ENCODE results near the gene CNTNAP2. TPM values are rescaled to one million over a fixed set of nuclear protein-coding genes. Genes with fewer than 3 reads are reported as not detected.

The CNTNAP2 gene
- total and polyA plus RNA-seq, 2 donors from 2014 or later, result 0.06 to 0.13 TPM

DNA sequence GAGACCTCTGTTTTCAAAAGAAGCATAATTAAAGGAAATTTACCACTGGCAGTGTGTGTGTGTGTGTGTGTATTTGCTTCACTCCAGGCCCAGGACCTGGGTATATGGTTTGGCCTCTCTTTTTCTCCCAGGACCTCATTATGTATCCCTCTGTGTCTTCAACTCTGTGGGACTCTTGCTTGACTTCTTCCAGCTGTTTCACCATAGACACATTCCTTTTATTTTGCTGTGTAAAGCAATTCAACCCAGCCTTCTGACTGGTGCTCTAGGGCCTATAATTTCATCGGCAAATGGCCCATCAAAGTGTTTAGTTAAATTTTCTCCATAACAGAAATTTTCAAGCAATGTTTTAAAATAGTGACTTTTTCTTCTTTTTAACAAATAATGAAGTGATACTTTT is 954.3 kb downstream of the CNTNAP2 start:
- Histone ChIP-seq H3K27ac (ENCODE audit: low read depth in 2 of 2, low read length in 2 of 2) (no peak overlapping the region), H3K27me3 (ENCODE audit: control insufficient read depth, insufficient read depth, low read length) (no peaks in the 10 kb centered on the region), H3K9ac (ENCODE audit: low read length in 3 of 3) (no peak overlapping the region), H3K4me3 (ENCODE audit: low read length in 3 of 3) (no peak overlapping the region), H3K9me3 (ENCODE audit: control insufficient read depth in 2 of 3, insufficient read depth in 1 of 3, low read length in 3 of 3) (peaks cover 0 to 2% (median 0%) of the 10 kb centered on the region in 3 donors), H3K4me1 (ENCODE audit: control insufficient read depth in 2 of 3, insufficient read depth in 2 of 3, low read depth in 1 of 3, low read length in 3 of 3) (peaks cover 0 to 3% (median 0%) of the 10 kb centered on the region in 3 donors), H3K36me3 (ENCODE audit: control insufficient read depth in 2 of 3, insufficient read depth in 3 of 3, low read length in 3 of 3) (no peaks in the 10 kb centered on the region)
- FAIRE-seq (no peak), DNase-seq (peak in 1 of 5 donors; percentile 63)
- TF ChIP-seq, protein P1, sequence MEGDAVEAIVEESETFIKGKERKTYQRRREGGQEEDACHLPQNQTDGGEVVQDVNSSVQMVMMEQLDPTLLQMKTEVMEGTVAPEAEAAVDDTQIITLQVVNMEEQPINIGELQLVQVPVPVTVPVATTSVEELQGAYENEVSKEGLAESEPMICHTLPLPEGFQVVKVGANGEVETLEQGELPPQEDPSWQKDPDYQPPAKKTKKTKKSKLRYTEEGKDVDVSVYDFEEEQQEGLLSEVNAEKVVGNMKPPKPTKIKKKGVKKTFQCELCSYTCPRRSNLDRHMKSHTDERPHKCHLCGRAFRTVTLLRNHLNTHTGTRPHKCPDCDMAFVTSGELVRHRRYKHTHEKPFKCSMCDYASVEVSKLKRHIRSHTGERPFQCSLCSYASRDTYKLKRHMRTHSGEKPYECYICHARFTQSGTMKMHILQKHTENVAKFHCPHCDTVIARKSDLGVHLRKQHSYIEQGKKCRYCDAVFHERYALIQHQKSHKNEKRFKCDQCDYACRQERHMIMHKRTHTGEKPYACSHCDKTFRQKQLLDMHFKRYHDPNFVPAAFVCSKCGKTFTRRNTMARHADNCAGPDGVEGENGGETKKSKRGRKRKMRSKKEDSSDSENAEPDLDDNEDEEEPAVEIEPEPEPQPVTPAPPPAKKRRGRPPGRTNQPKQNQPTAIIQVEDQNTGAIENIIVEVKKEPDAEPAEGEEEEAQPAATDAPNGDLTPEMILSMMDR (IDR thresholded peaks at IDR 0.05; ENCODE audit: borderline replicate concordance, extremely low read depth, insufficient read depth), result no peak
- intact Hi-C loops (cut with DNase I), result no loop called here

GRCh38 chr7:147071536-147071935 is 954.9 kb downstream of the CNTNAP2 start:
- H3K9ac ChIP-seq (ENCODE audit: low read length in 3 of 3), result no peak overlapping the region
- H3K27ac ChIP-seq (ENCODE audit: low read depth in 2 of 2, low read length in 2 of 2), result no peak overlapping the region
- no peaks in the 10 kb centered on the region for H3K27me3 ChIP-seq (ENCODE audit: control insufficient read depth, insufficient read depth, low read length)
- TF ChIP-seq, protein P1 (IDR thresholded peaks at IDR 0.05; ENCODE audit: borderline replicate concordance, extremely low read depth, insufficient read depth), result no peak
- H3K9me3 ChIP-seq (ENCODE audit: control insufficient read depth in 2 of 3, insufficient read depth in 1 of 3, low read length in 3 of 3), result peaks cover 0 to 2% (median 0%) of the 10 kb centered on the region in 3 donors
- peaks cover 0 to 3% (median 0%) of the 10 kb centered on the region in 3 donors for H3K4me1 ChIP-seq (ENCODE audit: control insufficient read depth in 2 of 3, insufficient read depth in 2 of 3, low read depth in 1 of 3, low read length in 3 of 3)
- FAIRE-seq (no peak), DNase-seq (no peak)
- H3K36me3 ChIP-seq (ENCODE audit: control insufficient read depth in 2 of 3, insufficient read depth in 3 of 3, low read length in 3 of 3), result no peaks in the 10 kb centered on the region
- no peak overlapping the region for H3K4me3 ChIP-seq (ENCODE audit: low read length in 3 of 3)
- intact Hi-C loops (cut with DNase I), result no loop called here

DNA sequence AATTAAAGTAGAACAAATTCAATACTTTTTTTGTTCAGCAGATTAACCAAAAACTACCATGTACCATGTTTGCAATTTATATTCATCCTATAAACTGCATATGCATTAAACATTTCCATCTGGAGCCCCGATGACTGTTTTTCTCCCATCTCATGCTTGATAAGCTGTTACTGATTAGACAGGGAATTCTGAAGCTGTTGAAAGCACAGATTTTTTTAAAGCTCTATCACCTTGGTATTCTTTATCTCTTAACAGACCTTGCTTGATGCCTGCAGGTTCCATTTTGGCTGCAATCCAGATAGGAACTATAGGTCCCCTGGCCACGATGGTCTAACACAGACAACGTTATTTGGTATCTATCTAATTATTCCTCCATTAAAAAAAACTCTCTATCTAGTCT is 961.7 kb downstream of the CNTNAP2 start:
- no peak for DNase-seq
- H3K36me3 ChIP-seq (ENCODE audit: control insufficient read depth in 2 of 3, insufficient read depth in 3 of 3, low read length in 3 of 3), result no peaks in the 10 kb centered on the region
- no peak for FAIRE-seq
- no peak overlapping the region for H3K27ac ChIP-seq (ENCODE audit: low read depth in 2 of 2, low read length in 2 of 2)
- no peaks in the 10 kb centered on the region for H3K4me1 ChIP-seq (ENCODE audit: control insufficient read depth in 2 of 3, insufficient read depth in 2 of 3, low read depth in 1 of 3, low read length in 3 of 3)
- peaks cover 0 to 2% (median 0%) of the 10 kb centered on the region in 3 donors for H3K9me3 ChIP-seq (ENCODE audit: control insufficient read depth in 2 of 3, insufficient read depth in 1 of 3, low read length in 3 of 3)
- intact Hi-C loops (cut with DNase I), result no loop called here
- no peak overlapping the region for H3K4me3 ChIP-seq (ENCODE audit: low read length in 3 of 3)
- H3K9ac ChIP-seq (ENCODE audit: low read length in 3 of 3), result no peak overlapping the region
- TF ChIP-seq, protein P1 (IDR thresholded peaks at IDR 0.05; ENCODE audit: borderline replicate concordance, extremely low read depth, insufficient read depth), result no peak
- no peaks in the 10 kb centered on the region for H3K27me3 ChIP-seq (ENCODE audit: control insufficient read depth, insufficient read depth, low read length)

- no peak for FAIRE-seq
- no peak for DNase-seq
- TF ChIP-seq, protein P1 (IDR thresholded peaks at IDR 0.05; ENCODE audit: borderline replicate concordance, extremely low read depth, insufficient read depth), result no peak
- Histone ChIP-seq H3K4me3 (ENCODE audit: low read length in 3 of 3) (no peak overlapping the region), H3K36me3 (ENCODE audit: control insufficient read depth in 2 of 3, insufficient read depth in 3 of 3, low read length in 3 of 3) (no peaks in the 10 kb centered on the region), H3K9ac (ENCODE audit: low read length in 3 of 3) (no peak overlapping the region), H3K27ac (ENCODE audit: low read depth in 2 of 2, low read length in 2 of 2) (no peak overlapping the region), H3K27me3 (ENCODE audit: control insufficient read depth, insufficient read depth, low read length) (no peaks in the 10 kb centered on the region), H3K9me3 (ENCODE audit: control insufficient read depth in 2 of 3, insufficient read depth in 1 of 3, low read length in 3 of 3) (no peaks in the 10 kb centered on the region), H3K4me1 (ENCODE audit: control insufficient read depth in 2 of 3, insufficient read depth in 2 of 3, low read depth in 1 of 3, low read length in 3 of 3) (no peaks in the 10 kb centered on the region)
- intact Hi-C loops (cut with DNase I), result no loop called here
Measured at GRCh38 chr7:147079083-147079482, 962.5 kb downstream of the CNTNAP2 start.
